ENCODE results near the gene SHC1.

DNA sequence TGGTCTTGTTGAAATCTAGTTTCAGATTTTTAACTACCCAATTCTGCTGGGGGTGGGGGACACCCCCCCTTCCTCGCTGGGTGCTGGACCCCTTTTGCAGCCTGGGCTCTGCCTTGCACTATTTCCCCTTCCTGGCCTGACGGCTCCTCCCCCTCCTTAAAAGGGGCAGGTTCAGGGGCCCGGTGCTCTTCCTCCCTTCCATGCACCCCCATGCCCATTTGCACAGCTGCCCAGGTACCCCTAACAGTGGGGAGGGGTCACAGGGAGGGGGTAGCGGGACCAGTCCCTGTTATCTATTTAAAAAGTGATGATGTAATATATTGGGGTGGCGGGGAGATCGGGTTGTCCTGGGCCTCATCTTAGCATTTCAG, 47.4 kb upstream of the SHC1 start:
- TF ChIP-seq EZH2 (IDR thresholded peaks at IDR 0.05; ENCODE audit: borderline replicate concordance, low read length), result no peak
- TF ChIP-seq, protein P1, sequence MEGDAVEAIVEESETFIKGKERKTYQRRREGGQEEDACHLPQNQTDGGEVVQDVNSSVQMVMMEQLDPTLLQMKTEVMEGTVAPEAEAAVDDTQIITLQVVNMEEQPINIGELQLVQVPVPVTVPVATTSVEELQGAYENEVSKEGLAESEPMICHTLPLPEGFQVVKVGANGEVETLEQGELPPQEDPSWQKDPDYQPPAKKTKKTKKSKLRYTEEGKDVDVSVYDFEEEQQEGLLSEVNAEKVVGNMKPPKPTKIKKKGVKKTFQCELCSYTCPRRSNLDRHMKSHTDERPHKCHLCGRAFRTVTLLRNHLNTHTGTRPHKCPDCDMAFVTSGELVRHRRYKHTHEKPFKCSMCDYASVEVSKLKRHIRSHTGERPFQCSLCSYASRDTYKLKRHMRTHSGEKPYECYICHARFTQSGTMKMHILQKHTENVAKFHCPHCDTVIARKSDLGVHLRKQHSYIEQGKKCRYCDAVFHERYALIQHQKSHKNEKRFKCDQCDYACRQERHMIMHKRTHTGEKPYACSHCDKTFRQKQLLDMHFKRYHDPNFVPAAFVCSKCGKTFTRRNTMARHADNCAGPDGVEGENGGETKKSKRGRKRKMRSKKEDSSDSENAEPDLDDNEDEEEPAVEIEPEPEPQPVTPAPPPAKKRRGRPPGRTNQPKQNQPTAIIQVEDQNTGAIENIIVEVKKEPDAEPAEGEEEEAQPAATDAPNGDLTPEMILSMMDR (conservative IDR thresholded peaks at IDR 0.05 in 1 of 2, IDR thresholded peaks at IDR 0.05 in 1 of 2; ENCODE audit: extremely low read depth in 1 of 2, insufficient read depth in 1 of 2, low read depth in 1 of 2, low read length in 2 of 2), result no peak

Measured in mammary epithelial cell (primary cell).